Transverse colon (tissue), 4 donors: ENCODE data around the gene CDSN. TPM values are rescaled to one million over a fixed set of nuclear protein-coding genes. Genes with fewer than 3 reads are reported as not detected.

Experiments
- DNase-seq: peaks from one replicate; pipeline ENCODE4 v3.0.0-alpha.2; 2019
- H3K27ac ChIP-seq, 4 donors: fragments of 200-600 bp; sonication (generic); 2 replicates each; pipeline ENCODE4 v1.5.1; 2016 to 2018; ENCODE audit warnings: inconsistent platforms in 4 of 4
- H3K27me3 ChIP-seq: fragments of 200-600 bp; sonication (generic); 2 replicates; pipeline ENCODE4 v1.5.1; 2017; ENCODE audit warnings: inconsistent platforms
- H3K36me3 ChIP-seq, 4 donors: fragments of 200-600 bp; sonication (generic); 2 replicates each; pipeline ENCODE4 v1.5.1; 2017 to 2019; ENCODE audit warnings: inconsistent platforms in 4 of 4
- H3K4me1 ChIP-seq, 4 donors: fragments of 200-600 bp; sonication (generic); 2 replicates each; pipeline ENCODE4 v1.5.1; 2017 to 2020; ENCODE audit warnings: inconsistent platforms in 4 of 4
- H3K4me3 ChIP-seq, 4 donors: fragments of 200-600 bp; sonication (generic); 1 replicate in 1 of 4; 2 replicates in 3 of 4; pipeline versions ENCODE4 v1.5.1 to v1.6.1; 2017 to 2019; ENCODE audit warnings: inconsistent platforms in 4 of 4
- H3K9me3 ChIP-seq, 2 donors: fragments of 200-600 bp; sonication (generic); 2 replicates each; pipeline ENCODE4 v1.5.1; 2017 to 2019; ENCODE audit warnings: inconsistent platforms in 2 of 2
- CTCF ChIP-seq, 5 experiments: fragments of 200-600 bp in 3 of 5; fragments of 450-650 bp in 2 of 5; sonication (generic) in 3 of 5; IDR thresholded peaks; 1 replicate in 2 of 5; 2 replicates in 3 of 5; pipeline ENCODE4 v1.5.1; 2016 to 2017; ENCODE audit warnings: antibody characterized with exemption in 5 of 5, inconsistent platforms in 3 of 5, mild to moderate bottlenecking in 2 of 5, moderate library complexity in 1 of 5
- EP300 ChIP-seq: sonication (generic); formaldehyde crosslinking; IDR thresholded peaks from one replicate; pipeline ENCODE4 v1.6.1; 2017; ENCODE audit warnings: antibody characterized with exemption, low read depth
- POLR2A ChIP-seq: fragments of 450-650 bp; IDR thresholded peaks from one replicate; pipeline ENCODE4 v1.6.1; 2016; ENCODE audit warnings: antibody characterized with exemption, mild to moderate bottlenecking, moderate library complexity
- POLR2AphosphoS5 ChIP-seq, 3 donors: sonication (generic); formaldehyde crosslinking; IDR thresholded peaks; one replicate each; pipeline ENCODE4 v1.6.1; 2016; ENCODE audit warnings: antibody characterized with exemption in 3 of 3
- WGBS, 2 donors: methylation state at CpG; one replicate each; pipeline ENCODE4 v1.1.5; 2018; ENCODE audit warnings: low coverage in 1 of 2; 5-methylcytosine and 5-hydroxymethylcytosine counted together
- in situ Hi-C, 4 donors: fragments of 200-750 bp; cut with MboI; loops; one replicate each; pipeline versions ENCODE4 v1.15.0 to v1.15.1; 2017; ENCODE audit warnings: low sequenced_read_pairs in 3 of 4, low pct_ligation_motif_present in 1 of 4, low pct_unique_long_range_greater_than_20kb in 1 of 4
- intact Hi-C: fragments of 100-400 bp; cut with DNase I; formaldehyde crosslinking; loops from one replicate; pipeline ENCODE4 v1.15.1; 2023; ENCODE audit warnings: low total_unique reads
- total RNA-seq, 4 donors: library from RNA; depleted of rRNA; stranded (reverse); fragments of >200 nt; gene quantifications; one replicate each; pipeline ENCODE4 v1.1.0, GENCODE V29; 2016

Gene CDSN
- total RNA-seq, 4 donors from 2014 or later: not detected

GRCh38 chr6:31113861-31114540, 6.2 kb downstream of the CDSN start:
- in situ Hi-C loops: no loop called here
- H3K4me1 ChIP-seq: peaks cover 12 to 21% (median 17%) of the 10 kb centered on the region in 4 donors
- no peak overlapping the region for H3K4me3 ChIP-seq
- H3K36me3 ChIP-seq: no peaks in the 10 kb centered on the region
- no peak for TF ChIP-seq CTCF (IDR thresholded peaks at IDR 0.05)
- no peak for TF ChIP-seq POLR2A
- no peak for TF ChIP-seq POLR2AphosphoS5 (IDR thresholded peaks at IDR 0.05)
- TF ChIP-seq EP300: no peak
- H3K9me3 ChIP-seq: no peaks in the 10 kb centered on the region
- DNase-seq: no peak
- no peaks in the 10 kb centered on the region for H3K27me3 ChIP-seq
- intact Hi-C loops: no loop called here
- 81% methylated on average over 7 of the region's 7 CpGs; no CpG with 5 or more reads in 1 of the 2 donors for WGBS, 2 donors
- peak overlapping the region; percentile 60 to 79 (median 76) for H3K27ac ChIP-seq

DNA sequence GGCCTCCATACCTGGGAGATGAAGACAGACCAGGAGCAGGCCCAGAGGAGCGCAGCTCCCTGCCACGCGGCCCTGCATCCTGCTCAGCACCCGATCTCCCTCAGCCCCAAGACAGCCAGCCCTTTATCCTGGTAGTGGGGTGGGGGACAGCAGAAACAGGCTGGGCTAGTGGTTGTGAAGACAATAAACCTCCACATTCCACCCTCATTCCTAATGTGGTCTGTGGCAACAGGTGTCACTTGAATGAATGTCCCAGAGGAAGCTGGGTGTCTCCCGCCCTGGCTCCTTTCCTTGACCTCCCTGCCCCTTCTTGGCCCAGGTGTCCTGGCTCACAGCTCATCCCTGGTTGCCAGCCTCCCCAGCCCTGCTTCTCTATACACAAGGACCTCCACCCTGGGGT, 7.8 kb downstream of the CDSN start, which contains the start of gene C6orf15:
C6orf15 (minus strand) TSS at position 98 of the 400 bp plus-strand sequence; CDS start at position 78, 20 bp downstream.
- peaks cover 12 to 21% (median 17%) of the 10 kb centered on the region in 4 donors for H3K4me1 ChIP-seq
- intact Hi-C loops: no loop called here
- DNase-seq: no peak
- in situ Hi-C loops: no loop called here
- 89% methylated on average over 5 of the region's 5 CpGs; no CpG with 5 or more reads in 1 of the 2 donors for WGBS, 2 donors
- H3K9me3 ChIP-seq: no peaks in the 10 kb centered on the region
- no peaks in the 10 kb centered on the region for H3K27me3 ChIP-seq
- no peak within 1 kb of the TSS for H3K27ac ChIP-seq
- no peaks in the 10 kb centered on the region for H3K36me3 ChIP-seq
- no peak within 1 kb of the TSS for H3K4me3 ChIP-seq
- TF ChIP-seq POLR2A (no peak), EP300 (no peak), CTCF (IDR thresholded peaks at IDR 0.05) (no peak), POLR2AphosphoS5 (IDR thresholded peaks at IDR 0.05) (no peak)

GRCh38 chr6:31111712-31112111, 8.5 kb downstream of the CDSN start:
- WGBS, 2 donors: 86 to 89% methylated on average over 11 to 13 of the region's 13 CpGs
- H3K36me3 ChIP-seq: no peaks in the 10 kb centered on the region
- H3K9me3 ChIP-seq: no peaks in the 10 kb centered on the region
- in situ Hi-C loops (no loop called here), intact Hi-C loops (no loop called here)
- no peak for TF ChIP-seq CTCF (IDR thresholded peaks at IDR 0.05)
- TF ChIP-seq EP300: no peak
- TF ChIP-seq POLR2AphosphoS5 (IDR thresholded peaks at IDR 0.05): no peak
- TF ChIP-seq POLR2A: no peak
- DNase-seq: no peak
- no peaks in the 10 kb centered on the region for H3K27me3 ChIP-seq
- peaks cover 12 to 21% (median 17%) of the 10 kb centered on the region in 4 donors for H3K4me1 ChIP-seq
- H3K27ac ChIP-seq: no peak overlapping the region
- no peak overlapping the region for H3K4me3 ChIP-seq

GRCh38 chr6:31110825-31111582, 9.2 kb downstream of the CDSN start:
- DNase-seq: no peak
- 70 to 92% methylated on average over 7 to 11 of the region's 11 CpGs for WGBS, 2 donors
- H3K4me1 ChIP-seq: peaks cover 12 to 21% (median 17%) of the 10 kb centered on the region in 4 donors
- H3K27ac ChIP-seq: no peak overlapping the region
- in situ Hi-C loops: no loop called here
- no peak for TF ChIP-seq POLR2AphosphoS5 (IDR thresholded peaks at IDR 0.05)
- TF ChIP-seq CTCF (IDR thresholded peaks at IDR 0.05): no peak
- no peak for TF ChIP-seq EP300
- TF ChIP-seq POLR2A: no peak
- H3K36me3 ChIP-seq: no peaks in the 10 kb centered on the region
- intact Hi-C loops: no loop called here
- H3K9me3 ChIP-seq: no peaks in the 10 kb centered on the region
- no peaks in the 10 kb centered on the region for H3K27me3 ChIP-seq
- no peak overlapping the region for H3K4me3 ChIP-seq
